Right lobe of liver (tissue), 4 donors: ENCODE measurements around the gene SPATA24.

Experiments
- CTCF ChIP-seq, 4 donors: fragments of 200-600 bp in 3 of 4; fragments of 450-650 bp in 1 of 4; IDR thresholded peaks; one replicate each; pipeline versions ENCODE4 v1.5.1 to v1.8.0; 2016 to 2022; ENCODE audit warnings: antibody characterized with exemption in 4 of 4, mild to moderate bottlenecking in 2 of 4
- POLR2A ChIP-seq: fragments of 450-650 bp; IDR thresholded peaks from one replicate; pipeline ENCODE4 v1.6.1; 2017; ENCODE audit warnings: antibody characterized with exemption, mild to moderate bottlenecking
- donor health status: DM: no; HTN: no; CAD: no.
- donor health status: DM: no; HTN: no; CAD: no.
- donor health status: DM: no; HTN: yes; CAD: no.

- TF ChIP-seq CTCF (IDR thresholded peaks at IDR 0.05), result no peak
- no peak for TF ChIP-seq POLR2A
These were observed 10.3 kb downstream of the SPATA24 start for GRCh38 chr5:139393497-139394122.
